H9 (cell line): ENCODE data around the gene CABLES2. TPM values are rescaled to one million over a fixed set of nuclear protein-coding genes. Genes with fewer than 3 reads are reported as not detected.

Experiments used
- DNase-seq: peaks from one replicate; pipeline ENCODE4 v3.0.0-alpha.2; 2017
- H2AFZ ChIP-seq: one replicate; pipeline ENCODE4 v1.6.1; 2013; ENCODE audit warnings: mild to moderate bottlenecking, low read length, control low read depth, moderate library complexity
- H2AK5ac ChIP-seq: 2 replicates; pipeline ENCODE4 v1.6.1; 2013; ENCODE audit warnings: low read length, control low read depth, mixed read lengths; ENCODE audit not compliant: insufficient read length
- H2BK120ac ChIP-seq: one replicate; pipeline ENCODE4 v1.6.1; 2013; ENCODE audit warnings: low read depth, mild to moderate bottlenecking, low read length, control low read depth, inconsistent platforms; ENCODE audit not compliant: poor library complexity, severe bottlenecking
- H2BK12ac ChIP-seq: 2 replicates; pipeline ENCODE4 v1.6.1; 2013; ENCODE audit warnings: low read length, control low read depth, mixed read lengths, low read depth; ENCODE audit not compliant: insufficient read length
- H2BK15ac ChIP-seq: 2 replicates; pipeline ENCODE4 v1.6.1; 2013; ENCODE audit warnings: low read depth, low read length, control low read depth
- H2BK20ac ChIP-seq: one replicate; pipeline ENCODE4 v1.6.1; 2013; ENCODE audit warnings: low read depth, mild to moderate bottlenecking, low read length, control low read depth, inconsistent platforms; ENCODE audit not compliant: poor library complexity, severe bottlenecking
- H2BK5ac ChIP-seq: 2 replicates; pipeline ENCODE4 v1.6.1; 2013; ENCODE audit warnings: low read length, control low read depth, mixed read lengths; ENCODE audit not compliant: insufficient read length
- H3K14ac ChIP-seq: 2 replicates; pipeline ENCODE4 v1.6.1; 2013; ENCODE audit warnings: low read length, control low read depth; ENCODE audit not compliant: insufficient read depth
- H3K18ac ChIP-seq: 2 replicates; pipeline ENCODE4 v1.6.1; 2013; ENCODE audit warnings: low read depth, mild to moderate bottlenecking, mixed read lengths, low read length, control low read depth; ENCODE audit not compliant: insufficient read length
- H3K23ac ChIP-seq: 2 replicates; pipeline ENCODE4 v1.6.1; 2013; ENCODE audit warnings: low read length, control low read depth, mixed read lengths, low read depth; ENCODE audit not compliant: insufficient read length
- H3K23me2 ChIP-seq: 2 replicates; pipeline ENCODE4 v1.6.1; 2013; ENCODE audit warnings: low read depth, mild to moderate bottlenecking, mixed read lengths, low read length, control low read depth; ENCODE audit not compliant: insufficient read length, poor library complexity, severe bottlenecking
- H3K27ac ChIP-seq: 2 replicates; pipeline ENCODE4 v1.5.1; 2013; ENCODE audit warnings: low read length, control low read depth, mixed read lengths, low read depth; ENCODE audit not compliant: insufficient read length
- H3K27me3 ChIP-seq: 2 replicates; pipeline ENCODE4 v1.6.1; 2013; ENCODE audit warnings: low read length, control low read depth, inconsistent platforms; ENCODE audit not compliant: insufficient read depth
- H3K4ac ChIP-seq: 2 replicates; pipeline ENCODE4 v1.6.1; 2013; ENCODE audit warnings: low read depth, mild to moderate bottlenecking, control low read depth, inconsistent platforms, low read length, moderate library complexity
- H3K4me1 ChIP-seq: 2 replicates; pipeline ENCODE4 v1.6.1; 2013; ENCODE audit warnings: low read length, control low read depth, inconsistent platforms; ENCODE audit not compliant: insufficient read depth
- H3K4me2 ChIP-seq: 2 replicates; pipeline ENCODE4 v1.6.1; 2013; ENCODE audit warnings: low read length, control low read depth, mixed read lengths; ENCODE audit not compliant: insufficient read length, insufficient read depth
- H3K56ac ChIP-seq: 2 replicates; pipeline ENCODE4 v1.6.1; 2013; ENCODE audit warnings: low read depth, mild to moderate bottlenecking, mixed read lengths, low read length, control low read depth; ENCODE audit not compliant: insufficient read length
- H3K79me1 ChIP-seq: 2 replicates; pipeline ENCODE4 v1.6.1; 2013; ENCODE audit warnings: low read depth, mild to moderate bottlenecking, moderate library complexity, low read length, control low read depth, inconsistent platforms; ENCODE audit not compliant: insufficient read depth, poor library complexity, severe bottlenecking
- H3K79me2 ChIP-seq: 2 replicates; pipeline ENCODE4 v1.6.1; 2013; ENCODE audit warnings: low read length, control low read depth, inconsistent platforms; ENCODE audit not compliant: insufficient read depth
- H3K9ac ChIP-seq: 2 replicates; pipeline ENCODE4 v1.6.1; 2013; ENCODE audit warnings: low read length, control low read depth, mixed read lengths; ENCODE audit not compliant: insufficient read length; ENCODE audit errors: extremely low read depth
- H3K9me3 ChIP-seq: one replicate; pipeline ENCODE4 v1.6.1; 2013; ENCODE audit warnings: low read depth, low read length, inconsistent platforms; ENCODE audit not compliant: control insufficient read depth
- H3T11ph ChIP-seq: one replicate; pipeline ENCODE4 v1.6.1; 2013; ENCODE audit warnings: mild to moderate bottlenecking, low read length, control low read depth, inconsistent platforms
- H4K20me1 ChIP-seq: one replicate; pipeline ENCODE4 v1.6.1; 2013; ENCODE audit not compliant: control insufficient read depth, insufficient read length, insufficient read depth
- H4K5ac ChIP-seq: 2 replicates; pipeline ENCODE4 v1.6.1; 2013; ENCODE audit warnings: low read depth, mild to moderate bottlenecking, mixed read lengths, low read length, control low read depth; ENCODE audit not compliant: insufficient read length
- H4K8ac ChIP-seq: replicated peaks from 2 replicates; pipeline ENCODE4 v1.6.1; 2013; ENCODE audit warnings: low read length, control low read depth, mixed read lengths, low read depth; ENCODE audit not compliant: insufficient read length
- H4K91ac ChIP-seq: 2 replicates; pipeline ENCODE4 v1.6.1; 2013; ENCODE audit warnings: low read depth, mild to moderate bottlenecking, moderate library complexity, mixed read lengths, low read length, control low read depth; ENCODE audit not compliant: insufficient read length
- H3K27ac Mint-ChIP-seq, 3 experiments: 2 replicates in 2 of 3; 3 replicates in 1 of 3; pipeline ENCODE4 v1.8.0; 2020 to 2021; ENCODE audit warnings: mixed read lengths in 3 of 3, mild to moderate bottlenecking in 1 of 3, moderate library complexity in 1 of 3
- H3K27me3 Mint-ChIP-seq: 2 replicates; pipeline ENCODE4 v1.8.0; 2021; ENCODE audit warnings: low read depth, mild to moderate bottlenecking, moderate library complexity, mixed read lengths
- H3K36me3 Mint-ChIP-seq, 3 experiments: 2 replicates in 2 of 3; 3 replicates in 1 of 3; pipeline ENCODE4 v1.8.0; 2020 to 2021; ENCODE audit warnings: low read depth in 3 of 3, mixed read lengths in 3 of 3; ENCODE audit not compliant: insufficient read depth in 1 of 3
- H3K4me1 Mint-ChIP-seq, 2 experiments: 2 replicates each; pipeline ENCODE4 v1.8.0; 2020; ENCODE audit warnings: mixed read lengths in 2 of 2
- H3K4me3 Mint-ChIP-seq, 2 experiments: 2 replicates in 1 of 2; 3 replicates in 1 of 2; pipeline ENCODE4 v1.8.0; 2020 to 2021; ENCODE audit warnings: mild to moderate bottlenecking in 2 of 2, mixed read lengths in 2 of 2, moderate library complexity in 1 of 2
- H3K9me3 Mint-ChIP-seq, 2 experiments: 2 replicates in 1 of 2; 3 replicates in 1 of 2; pipeline ENCODE4 v1.8.0; 2020; ENCODE audit warnings: mild to moderate bottlenecking in 2 of 2, mixed read lengths in 2 of 2, moderate library complexity in 1 of 2
- WGBS: extraction: QIAGEN DNeasy Blood & Tissue Kit; methylation state at CpG from one replicate; pipeline ENCODE4 v1.1.7; 2013; ENCODE audit warnings: missing lambda C conversion rate, low lambda C conversion rate, mixed read lengths; ENCODE audit not compliant: insufficient read length; ENCODE audit errors: extremely low coverage; 5-methylcytosine and 5-hydroxymethylcytosine counted together
- total RNA-seq: library from RNA; stranded (reverse); gene quantifications from 2 replicates; pipeline ENCODE4 v1.2.1, GENCODE V29; 2021
- TF ChIP-seq, protein P1 (sequence below): fragments of 200-600 bp; sonication (generic); conservative IDR thresholded peaks from 3 replicates; pipeline ENCODE4 v1.8.0; 2021; ENCODE audit warnings: antibody characterized with exemption, mild to moderate bottlenecking

CABLES2 gene
- total RNA-seq, 1 experiment from 2014 or later, result 10.8 TPM

GRCh38 chr20:62346398-62347150, 60.5 kb downstream of the CABLES2 start:
- Histone ChIP-seq H4K5ac (no peak overlapping the region), H3K56ac (no peak overlapping the region), H3K27ac (no peak overlapping the region), H3K23ac (no peak overlapping the region), H4K91ac (no peak overlapping the region), H3K27me3 (no peaks in the 10 kb centered on the region), H3K4me1 (no peaks in the 10 kb centered on the region), H3K14ac (no peak overlapping the region), H2BK120ac (no peak overlapping the region), H2BK12ac (no peak overlapping the region), H3K79me2 (no peaks in the 10 kb centered on the region), H3K79me1 (no peaks in the 10 kb centered on the region), H2AFZ (no peak overlapping the region), H3K23me2 (no peaks in the 10 kb centered on the region), H4K8ac (no peak overlapping the region), H2AK5ac (no peak overlapping the region), H3K18ac (no peak overlapping the region), H3K4me2 (no peak overlapping the region), H3K9ac (no peak overlapping the region), H2BK15ac (no peak overlapping the region), H3K9me3 (no peaks in the 10 kb centered on the region), H2BK20ac (no peak overlapping the region), H2BK5ac (no peak overlapping the region), H4K20me1 (no peaks in the 10 kb centered on the region), H3T11ph (no peak overlapping the region), H3K4ac (no peak overlapping the region)
- H3K36me3 Mint-ChIP-seq, result peaks cover 21 to 81% (median 79%) of the 10 kb centered on the region in 3 experiments
- no peak for DNase-seq
- TF ChIP-seq, protein P1, sequence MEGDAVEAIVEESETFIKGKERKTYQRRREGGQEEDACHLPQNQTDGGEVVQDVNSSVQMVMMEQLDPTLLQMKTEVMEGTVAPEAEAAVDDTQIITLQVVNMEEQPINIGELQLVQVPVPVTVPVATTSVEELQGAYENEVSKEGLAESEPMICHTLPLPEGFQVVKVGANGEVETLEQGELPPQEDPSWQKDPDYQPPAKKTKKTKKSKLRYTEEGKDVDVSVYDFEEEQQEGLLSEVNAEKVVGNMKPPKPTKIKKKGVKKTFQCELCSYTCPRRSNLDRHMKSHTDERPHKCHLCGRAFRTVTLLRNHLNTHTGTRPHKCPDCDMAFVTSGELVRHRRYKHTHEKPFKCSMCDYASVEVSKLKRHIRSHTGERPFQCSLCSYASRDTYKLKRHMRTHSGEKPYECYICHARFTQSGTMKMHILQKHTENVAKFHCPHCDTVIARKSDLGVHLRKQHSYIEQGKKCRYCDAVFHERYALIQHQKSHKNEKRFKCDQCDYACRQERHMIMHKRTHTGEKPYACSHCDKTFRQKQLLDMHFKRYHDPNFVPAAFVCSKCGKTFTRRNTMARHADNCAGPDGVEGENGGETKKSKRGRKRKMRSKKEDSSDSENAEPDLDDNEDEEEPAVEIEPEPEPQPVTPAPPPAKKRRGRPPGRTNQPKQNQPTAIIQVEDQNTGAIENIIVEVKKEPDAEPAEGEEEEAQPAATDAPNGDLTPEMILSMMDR, result no peak
- H3K27ac Mint-ChIP-seq, result no peak overlapping the region
- no peaks in the 10 kb centered on the region; the same call in 1 of the 2 replicates for H3K27me3 Mint-ChIP-seq
- H3K9me3 Mint-ChIP-seq, result peaks cover 9 to 18% of the 10 kb centered on the region in 2 experiments
- no CpG with 5 or more reads among the region's 34 CpGs for WGBS
- no peak overlapping the region for H3K4me3 Mint-ChIP-seq
- no peaks in the 10 kb centered on the region for H3K4me1 Mint-ChIP-seq
